ENCODE measurements around the gene PLCB1. TPM values are rescaled to one million over a fixed set of nuclear protein-coding genes. Genes with fewer than 3 reads are reported as not detected.

The PLCB1 gene
- total and polyA plus RNA-seq, 7 donors, result 1.5 to 10.7 (median 4.2) TPM

GRCh38 chr20:8530022-8530421 lies 398.0 kb downstream of the PLCB1 start:
- intact Hi-C loops (cut with DNase I), result no loop called here
- 86 to 90% (median 87%) methylated on average over 1 of the region's 1 CpG for WGBS, 3 donors
- no peak overlapping the region for H3K27ac ChIP-seq
- no peaks in the 10 kb centered on the region for H3K9me3 ChIP-seq
- peaks cover 3% of the 10 kb centered on the region for H3K4me1 ChIP-seq
- ATAC-seq (no peak), DNase-seq (no peak)
- no peaks in the 10 kb centered on the region for H3K27me3 ChIP-seq (ENCODE audit: insufficient read depth in 3 of 3, low read length in 2 of 3)
- TF ChIP-seq CTCF (IDR thresholded peaks at IDR 0.05), result no peak
- H3K36me3 ChIP-seq (ENCODE audit: insufficient read depth in 1 of 2, low read depth in 1 of 2), result no peaks in the 10 kb centered on the region
- H3K4me3 ChIP-seq, result no peak overlapping the region

GRCh38 chr20:8532169-8532568 lies 400.1 kb downstream of the PLCB1 start:
- no peaks in the 10 kb centered on the region for H3K27me3 ChIP-seq (ENCODE audit: insufficient read depth in 3 of 3, low read length in 2 of 3)
- no peaks in the 10 kb centered on the region for H3K9me3 ChIP-seq
- intact Hi-C loops (cut with DNase I), result no loop called here
- H3K36me3 ChIP-seq (ENCODE audit: insufficient read depth in 1 of 2, low read depth in 1 of 2), result no peaks in the 10 kb centered on the region
- no peak for TF ChIP-seq CTCF (IDR thresholded peaks at IDR 0.05)
- no peak overlapping the region for H3K27ac ChIP-seq
- H3K4me1 ChIP-seq, result peaks cover 3% of the 10 kb centered on the region
- no peak for ATAC-seq
- no peak overlapping the region for H3K4me3 ChIP-seq
- WGBS, 3 donors, result 81 to 88% (median 82%) methylated on average over 3 of the region's 3 CpGs
- DNase-seq, result no peak

- H3K9me3 ChIP-seq, result no peaks in the 10 kb centered on the region
- H3K4me3 ChIP-seq, result no peak overlapping the region
- no peak overlapping the region for H3K27ac ChIP-seq
- DNase-seq (no peak), ATAC-seq (no peak)
- H3K36me3 ChIP-seq (ENCODE audit: insufficient read depth in 1 of 2, low read depth in 1 of 2), result no peaks in the 10 kb centered on the region
- no peaks in the 10 kb centered on the region for H3K4me1 ChIP-seq
- H3K27me3 ChIP-seq (ENCODE audit: insufficient read depth in 3 of 3, low read length in 2 of 3), result no peaks in the 10 kb centered on the region
- WGBS, 3 donors, result 40 to 45% (median 44%) methylated on average over 5 of the region's 5 CpGs
- intact Hi-C loops (cut with DNase I), result no loop called here
- no peak for TF ChIP-seq CTCF (IDR thresholded peaks at IDR 0.05)
These were observed 402.5 kb downstream of the PLCB1 start for GRCh38 chr20:8534368-8535160.

- Histone ChIP-seq H3K4me1 (no peaks in the 10 kb centered on the region), H3K9me3 (no peaks in the 10 kb centered on the region), H3K27me3 (ENCODE audit: insufficient read depth in 3 of 3, low read length in 2 of 3) (no peaks in the 10 kb centered on the region), H3K27ac (no peak overlapping the region), H3K36me3 (ENCODE audit: insufficient read depth in 1 of 2, low read depth in 1 of 2) (no peaks in the 10 kb centered on the region), H3K4me3 (no peak overlapping the region)
- WGBS, 3 donors, result 88 to 91% (median 90%) methylated on average over 3 of the region's 3 CpGs
- DNase-seq (no peak), ATAC-seq (no peak)
- TF ChIP-seq CTCF (IDR thresholded peaks at IDR 0.05), result peak; percentile 20
- intact Hi-C loops (cut with DNase I), result no loop called here
These were observed 403.6 kb downstream of the PLCB1 start for GRCh38 chr20:8535403-8536261.
